Loucy (cell line): Measurements from ENCODE around the gene CYSLTR2.

ENCODE experiments used
- EZH2phosphoT487 ChIP-seq: fragments of 200-600 bp; IDR thresholded peaks from 2 replicates; pipeline ENCODE4 v1.6.1; 2018; ENCODE audit warnings: antibody characterized with exemption, mild to moderate bottlenecking, moderate library complexity, borderline replicate concordance
- TF ChIP-seq, protein P1 (sequence below): fragments of 200-600 bp; sonication (generic); conservative IDR thresholded peaks from 2 replicates; pipeline ENCODE4 v1.5.1; 2014; ENCODE audit warnings: mild to moderate bottlenecking, antibody characterized with exemption, low read length

DNA sequence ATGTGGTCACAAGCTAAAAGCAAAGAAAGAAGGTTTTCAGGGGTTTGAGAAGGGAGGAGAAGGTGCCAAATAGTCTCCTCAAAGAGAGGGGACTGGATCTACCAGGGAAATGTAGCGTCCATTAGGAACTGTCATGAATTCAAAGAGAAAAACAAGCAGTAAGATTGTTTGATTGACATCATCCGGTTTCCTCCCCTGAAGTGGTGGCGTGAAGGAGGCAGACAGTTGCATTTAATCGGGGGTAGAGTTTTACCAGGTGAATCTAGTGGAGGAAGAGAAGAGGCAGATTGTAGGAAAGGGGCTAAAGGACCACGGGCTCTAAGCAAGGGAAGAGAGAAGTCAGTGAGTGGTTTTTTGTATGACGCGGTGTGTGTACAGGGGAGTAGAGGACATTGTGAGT, 13.0 kb upstream of the CYSLTR2 start:
- TF ChIP-seq, protein P1, sequence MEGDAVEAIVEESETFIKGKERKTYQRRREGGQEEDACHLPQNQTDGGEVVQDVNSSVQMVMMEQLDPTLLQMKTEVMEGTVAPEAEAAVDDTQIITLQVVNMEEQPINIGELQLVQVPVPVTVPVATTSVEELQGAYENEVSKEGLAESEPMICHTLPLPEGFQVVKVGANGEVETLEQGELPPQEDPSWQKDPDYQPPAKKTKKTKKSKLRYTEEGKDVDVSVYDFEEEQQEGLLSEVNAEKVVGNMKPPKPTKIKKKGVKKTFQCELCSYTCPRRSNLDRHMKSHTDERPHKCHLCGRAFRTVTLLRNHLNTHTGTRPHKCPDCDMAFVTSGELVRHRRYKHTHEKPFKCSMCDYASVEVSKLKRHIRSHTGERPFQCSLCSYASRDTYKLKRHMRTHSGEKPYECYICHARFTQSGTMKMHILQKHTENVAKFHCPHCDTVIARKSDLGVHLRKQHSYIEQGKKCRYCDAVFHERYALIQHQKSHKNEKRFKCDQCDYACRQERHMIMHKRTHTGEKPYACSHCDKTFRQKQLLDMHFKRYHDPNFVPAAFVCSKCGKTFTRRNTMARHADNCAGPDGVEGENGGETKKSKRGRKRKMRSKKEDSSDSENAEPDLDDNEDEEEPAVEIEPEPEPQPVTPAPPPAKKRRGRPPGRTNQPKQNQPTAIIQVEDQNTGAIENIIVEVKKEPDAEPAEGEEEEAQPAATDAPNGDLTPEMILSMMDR: no peak
- TF ChIP-seq EZH2phosphoT487: no peak
